HL-60 (cell line): ENCODE results near the gene TMEM217.

Source experiments
- DNase-seq, 2 experiments: peaks; one replicate each; pipeline ENCODE4 v3.0.0-alpha.2; 2010 to 2020; ENCODE audit warnings: low read depth in 1 of 2, low spot score in 1 of 2
- H3K27ac ChIP-seq: fragments of 250-450 bp; sonication (Bioruptor Pico); replicated peaks from 2 replicates; pipeline ENCODE4 v1.5.1; 2020; ENCODE audit warnings: mild to moderate bottlenecking, moderate library complexity
- H3K27me3 ChIP-seq: fragments of 250-450 bp; sonication (Bioruptor Pico); 2 replicates; pipeline ENCODE4 v1.5.1; 2021; ENCODE audit warnings: mild to moderate bottlenecking, moderate library complexity; ENCODE audit not compliant: insufficient read depth, poor library complexity, severe bottlenecking
- H3K4me3 ChIP-seq: replicated peaks from 2 replicates; pipeline ENCODE4 v1.5.1; 2011; ENCODE audit warnings: mild to moderate bottlenecking, control low read depth, low read length; ENCODE audit not compliant: insufficient read depth
- GABPA ChIP-seq: IDR thresholded peaks from 2 replicates; pipeline ENCODE4 v1.6.1; 2012; ENCODE audit warnings: low read depth
- POLR2AphosphoS5 ChIP-seq: IDR thresholded peaks from 2 replicates; pipeline ENCODE4 v1.6.1; 2012; ENCODE audit warnings: low read depth
- SPI1 ChIP-seq: IDR thresholded peaks from 2 replicates; pipeline ENCODE4 v1.6.1; 2012; ENCODE audit warnings: low read depth, mild to moderate bottlenecking, borderline replicate concordance
- TF ChIP-seq, protein P1 (sequence below): IDR thresholded peaks from 2 replicates; pipeline ENCODE4 v1.6.1; 2012; ENCODE audit warnings: low read depth; ENCODE audit not compliant: insufficient replicate concordance
- TF ChIP-seq, protein P2 (sequence below): IDR thresholded peaks from one replicate; pipeline ENCODE4 v1.5.1; 2011; ENCODE audit warnings: low read length, control low read depth, inconsistent platforms; ENCODE audit not compliant: insufficient read depth

Gene TMEM217

DNA sequence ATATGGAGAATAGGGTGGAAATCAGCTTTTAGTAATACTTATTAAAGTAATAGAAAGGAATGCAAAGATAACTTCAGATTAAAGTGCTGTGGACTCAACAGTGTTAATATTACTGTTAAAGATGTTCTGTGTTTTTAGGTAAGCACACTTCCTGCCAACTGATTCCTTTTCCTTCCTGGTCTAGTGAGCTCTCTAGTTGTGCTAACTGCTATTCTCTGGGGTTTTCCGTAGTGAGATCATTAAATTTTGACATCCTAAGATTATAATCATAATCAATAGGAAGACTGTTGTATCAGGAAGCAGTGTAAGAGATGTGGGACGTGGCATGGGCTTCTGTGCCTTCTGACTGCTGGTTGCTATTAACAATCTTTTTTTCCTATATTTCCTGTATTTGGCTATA is 1.2 kb upstream of the TMEM217 start:
- DNase-seq = no peak
- TF ChIP-seq, protein P1, sequence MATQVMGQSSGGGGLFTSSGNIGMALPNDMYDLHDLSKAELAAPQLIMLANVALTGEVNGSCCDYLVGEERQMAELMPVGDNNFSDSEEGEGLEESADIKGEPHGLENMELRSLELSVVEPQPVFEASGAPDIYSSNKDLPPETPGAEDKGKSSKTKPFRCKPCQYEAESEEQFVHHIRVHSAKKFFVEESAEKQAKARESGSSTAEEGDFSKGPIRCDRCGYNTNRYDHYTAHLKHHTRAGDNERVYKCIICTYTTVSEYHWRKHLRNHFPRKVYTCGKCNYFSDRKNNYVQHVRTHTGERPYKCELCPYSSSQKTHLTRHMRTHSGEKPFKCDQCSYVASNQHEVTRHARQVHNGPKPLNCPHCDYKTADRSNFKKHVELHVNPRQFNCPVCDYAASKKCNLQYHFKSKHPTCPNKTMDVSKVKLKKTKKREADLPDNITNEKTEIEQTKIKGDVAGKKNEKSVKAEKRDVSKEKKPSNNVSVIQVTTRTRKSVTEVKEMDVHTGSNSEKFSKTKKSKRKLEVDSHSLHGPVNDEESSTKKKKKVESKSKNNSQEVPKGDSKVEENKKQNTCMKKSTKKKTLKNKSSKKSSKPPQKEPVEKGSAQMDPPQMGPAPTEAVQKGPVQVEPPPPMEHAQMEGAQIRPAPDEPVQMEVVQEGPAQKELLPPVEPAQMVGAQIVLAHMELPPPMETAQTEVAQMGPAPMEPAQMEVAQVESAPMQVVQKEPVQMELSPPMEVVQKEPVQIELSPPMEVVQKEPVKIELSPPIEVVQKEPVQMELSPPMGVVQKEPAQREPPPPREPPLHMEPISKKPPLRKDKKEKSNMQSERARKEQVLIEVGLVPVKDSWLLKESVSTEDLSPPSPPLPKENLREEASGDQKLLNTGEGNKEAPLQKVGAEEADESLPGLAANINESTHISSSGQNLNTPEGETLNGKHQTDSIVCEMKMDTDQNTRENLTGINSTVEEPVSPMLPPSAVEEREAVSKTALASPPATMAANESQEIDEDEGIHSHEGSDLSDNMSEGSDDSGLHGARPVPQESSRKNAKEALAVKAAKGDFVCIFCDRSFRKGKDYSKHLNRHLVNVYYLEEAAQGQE = no peak
- no peak for TF ChIP-seq GABPA
- TF ChIP-seq, protein P2, sequence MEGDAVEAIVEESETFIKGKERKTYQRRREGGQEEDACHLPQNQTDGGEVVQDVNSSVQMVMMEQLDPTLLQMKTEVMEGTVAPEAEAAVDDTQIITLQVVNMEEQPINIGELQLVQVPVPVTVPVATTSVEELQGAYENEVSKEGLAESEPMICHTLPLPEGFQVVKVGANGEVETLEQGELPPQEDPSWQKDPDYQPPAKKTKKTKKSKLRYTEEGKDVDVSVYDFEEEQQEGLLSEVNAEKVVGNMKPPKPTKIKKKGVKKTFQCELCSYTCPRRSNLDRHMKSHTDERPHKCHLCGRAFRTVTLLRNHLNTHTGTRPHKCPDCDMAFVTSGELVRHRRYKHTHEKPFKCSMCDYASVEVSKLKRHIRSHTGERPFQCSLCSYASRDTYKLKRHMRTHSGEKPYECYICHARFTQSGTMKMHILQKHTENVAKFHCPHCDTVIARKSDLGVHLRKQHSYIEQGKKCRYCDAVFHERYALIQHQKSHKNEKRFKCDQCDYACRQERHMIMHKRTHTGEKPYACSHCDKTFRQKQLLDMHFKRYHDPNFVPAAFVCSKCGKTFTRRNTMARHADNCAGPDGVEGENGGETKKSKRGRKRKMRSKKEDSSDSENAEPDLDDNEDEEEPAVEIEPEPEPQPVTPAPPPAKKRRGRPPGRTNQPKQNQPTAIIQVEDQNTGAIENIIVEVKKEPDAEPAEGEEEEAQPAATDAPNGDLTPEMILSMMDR = no peak
- no peak for TF ChIP-seq SPI1
- no peak for TF ChIP-seq POLR2AphosphoS5
- Histone ChIP-seq H3K4me3 (no peak overlapping the region; the same call in 1 of the 2 replicates), H3K27me3 (no peaks in the 10 kb centered on the region), H3K27ac (peak overlapping the region; percentile 87)

DNA sequence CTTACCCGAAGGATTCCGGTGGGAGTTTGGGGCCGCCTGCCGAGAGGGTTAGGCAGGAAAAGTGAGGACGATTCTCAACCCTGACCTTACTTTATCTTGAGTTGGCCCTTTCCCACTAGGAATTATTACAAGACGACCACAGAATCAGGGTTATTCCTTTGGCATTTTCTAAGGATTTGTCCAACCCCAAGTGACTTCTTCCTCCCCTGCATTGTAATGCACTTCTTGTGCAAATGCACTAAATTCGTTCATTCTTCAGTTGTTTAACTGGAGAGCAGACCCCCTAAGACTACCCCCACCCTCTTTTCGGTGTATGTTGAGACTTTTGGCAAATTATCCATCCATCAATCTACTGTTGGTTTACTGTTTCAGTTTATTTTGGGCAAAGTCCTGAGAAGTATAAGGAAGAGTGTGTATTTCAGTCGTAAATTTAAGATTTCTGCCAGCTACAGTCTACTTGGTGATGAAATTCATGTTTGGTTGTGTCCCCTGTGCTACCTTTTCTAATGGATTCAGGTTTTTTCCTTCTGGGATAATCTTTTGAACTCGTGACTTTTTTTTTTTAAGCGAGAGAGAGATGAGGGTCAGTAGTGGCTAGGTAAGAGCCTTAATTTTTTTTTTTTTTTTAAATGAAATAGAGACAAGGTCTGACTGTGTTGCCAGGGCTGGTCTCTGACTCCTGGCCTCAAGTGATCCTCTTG is 611 bp upstream of the TMEM217 start:
- peak overlapping the region; percentile 87 for H3K27ac ChIP-seq
- peak overlapping the region; percentile 86 for H3K4me3 ChIP-seq

DNA sequence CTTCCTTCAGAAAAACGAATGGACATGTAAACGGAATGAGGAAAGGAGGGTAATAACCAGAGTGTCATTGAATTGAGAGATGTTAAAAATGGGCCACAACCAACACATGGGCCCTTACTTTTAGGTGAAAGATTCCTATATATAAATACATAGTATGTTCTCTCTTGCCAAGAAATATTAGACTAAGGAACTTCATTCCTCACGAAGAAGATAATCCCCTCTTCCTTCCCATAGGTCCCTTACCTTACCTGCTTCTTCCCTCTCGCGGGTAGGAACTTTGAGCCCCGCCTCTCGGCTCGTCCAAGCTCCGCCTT is 667 bp downstream of the TMEM217 start:
- Histone ChIP-seq H3K27me3 (no peaks in the 10 kb centered on the region), H3K27ac (no peak overlapping the region), H3K4me3 (peak overlapping the region; percentile 86)
- no peak for TF ChIP-seq SPI1
- TF ChIP-seq, protein P1 = no peak
- TF ChIP-seq POLR2AphosphoS5 = no peak
- TF ChIP-seq GABPA = no peak
- TF ChIP-seq, protein P2 = no peak
- no peak for DNase-seq

More for the DNA sequence above, 611 bp upstream of the TMEM217 start:
- TF ChIP-seq, protein P1 = no peak
- no peak for TF ChIP-seq SPI1
- no peak for TF ChIP-seq GABPA
- TF ChIP-seq, protein P2 = no peak
- no peak for TF ChIP-seq POLR2AphosphoS5
- H3K27me3 ChIP-seq = no peaks in the 10 kb centered on the region
- DNase-seq = no peak
